Trophoblast cell (in vitro differentiated cells and primary cell): ENCODE results near the gene RNF145.

Experiments
- DNase-seq, 2 donors: peaks; one replicate each; pipeline ENCODE4 v3.0.0-alpha.2; 2016
- H2AFZ ChIP-seq: 2 replicates; pipeline ENCODE4 v1.6.1; 2013; ENCODE audit warnings: low read length, moderate library complexity, mild to moderate bottlenecking; ENCODE audit not compliant: insufficient read depth, poor library complexity
- H2AK5ac ChIP-seq: 2 replicates; pipeline ENCODE4 v1.6.1; 2013; ENCODE audit warnings: mild to moderate bottlenecking, low read length
- H2BK120ac ChIP-seq: 2 replicates; pipeline ENCODE4 v1.6.1; 2013; ENCODE audit warnings: low read length, mild to moderate bottlenecking, moderate library complexity; ENCODE audit not compliant: insufficient read depth, poor library complexity
- H2BK12ac ChIP-seq: 2 replicates; pipeline ENCODE4 v1.6.1; 2013; ENCODE audit warnings: mild to moderate bottlenecking, low read length, moderate library complexity
- H2BK5ac ChIP-seq: 2 replicates; pipeline ENCODE4 v1.6.1; 2013; ENCODE audit warnings: low read length, low read depth, moderate library complexity, mild to moderate bottlenecking; ENCODE audit not compliant: poor library complexity
- H3K14ac ChIP-seq: 2 replicates; pipeline ENCODE4 v1.6.1; 2013; ENCODE audit warnings: mild to moderate bottlenecking, low read length
- H3K18ac ChIP-seq: 2 replicates; pipeline ENCODE4 v1.6.1; 2013; ENCODE audit warnings: mild to moderate bottlenecking, low read length
- H3K23ac ChIP-seq: 2 replicates; pipeline ENCODE4 v1.6.1; 2013; ENCODE audit warnings: low read length
- H3K27ac ChIP-seq: 2 replicates; pipeline ENCODE4 v1.5.1; 2013; ENCODE audit warnings: low read depth, mild to moderate bottlenecking, inconsistent platforms, low read length, moderate library complexity
- H3K27me3 ChIP-seq: 2 replicates; pipeline ENCODE4 v1.6.1; 2013; ENCODE audit warnings: inconsistent platforms, mild to moderate bottlenecking, low read length, moderate library complexity; ENCODE audit not compliant: insufficient read depth
- H3K36me3 ChIP-seq, 2 experiments: 1 replicate in 1 of 2; 2 replicates in 1 of 2; pipeline ENCODE4 v1.6.1; 2013; ENCODE audit warnings: low read length in 2 of 2, mild to moderate bottlenecking in 2 of 2, moderate library complexity in 1 of 2; ENCODE audit not compliant: insufficient read depth in 2 of 2, control insufficient read depth in 1 of 2
- H3K4ac ChIP-seq: 2 replicates; pipeline ENCODE4 v1.6.1; 2013; ENCODE audit warnings: low read depth, mild to moderate bottlenecking, low read length, moderate library complexity
- H3K4me1 ChIP-seq, 2 experiments: 1 replicate in 1 of 2; 2 replicates in 1 of 2; pipeline ENCODE4 v1.6.1; 2013; ENCODE audit warnings: low read length in 2 of 2, mild to moderate bottlenecking in 2 of 2, moderate library complexity in 1 of 2; ENCODE audit not compliant: insufficient read depth in 2 of 2, control insufficient read depth in 1 of 2
- H3K4me2 ChIP-seq: 2 replicates; pipeline ENCODE4 v1.6.1; 2013; ENCODE audit warnings: inconsistent platforms, mild to moderate bottlenecking, low read length, moderate library complexity
- H3K4me3 ChIP-seq: 2 replicates; pipeline ENCODE4 v1.5.1; 2013; ENCODE audit warnings: mild to moderate bottlenecking, low read depth, low read length, inconsistent platforms
- H3K79me1 ChIP-seq: one replicate; pipeline ENCODE4 v1.6.1; 2013; ENCODE audit warnings: low read length
- H3K79me2 ChIP-seq: 2 replicates; pipeline ENCODE4 v1.6.1; 2013; ENCODE audit warnings: low read length, mild to moderate bottlenecking; ENCODE audit not compliant: control insufficient read depth, insufficient read depth, poor library complexity
- H3K9ac ChIP-seq: 2 replicates; pipeline ENCODE4 v1.6.1; 2013; ENCODE audit warnings: mild to moderate bottlenecking, low read length
- H3K9me3 ChIP-seq: 2 replicates; pipeline ENCODE4 v1.6.1; 2013; ENCODE audit warnings: low read depth, mild to moderate bottlenecking, control low read depth, inconsistent platforms, low read length; ENCODE audit not compliant: insufficient read depth
- H4K12ac ChIP-seq: 2 replicates; pipeline ENCODE4 v1.6.1; 2013; ENCODE audit warnings: low read depth, mild to moderate bottlenecking, low read length, moderate library complexity
- H4K8ac ChIP-seq: 2 replicates; pipeline ENCODE4 v1.6.1; 2013; ENCODE audit warnings: low read depth, mild to moderate bottlenecking, low read length, moderate library complexity
- H4K91ac ChIP-seq: one replicate; pipeline ENCODE4 v1.6.1; 2013; ENCODE audit warnings: low read depth, mild to moderate bottlenecking, low read length, moderate library complexity
- WGBS: extraction: QIAGEN DNeasy Blood & Tissue Kit; methylation state at CpG from one replicate; pipeline ENCODE4 v1.1.7; 2013; ENCODE audit warnings: missing lambda C conversion rate; ENCODE audit not compliant: insufficient read length, insufficient coverage; ENCODE audit errors: extremely low coverage; 5-methylcytosine and 5-hydroxymethylcytosine counted together

RNF145 gene

GRCh38 chr5:159224471-159224870, 15.1 kb upstream of the RNF145 start:
- Histone ChIP-seq H4K8ac (no peak overlapping the region), H3K36me3 (no peaks in the 10 kb centered on the region), H3K79me1 (no peaks in the 10 kb centered on the region), H3K79me2 (no peaks in the 10 kb centered on the region), H3K4me1 (no peaks in the 10 kb centered on the region), H3K4ac (no peak overlapping the region), H4K91ac (no peak overlapping the region), H4K12ac (no peak overlapping the region), H2BK5ac (no peak overlapping the region), H3K18ac (no peak overlapping the region), H3K4me2 (no peak overlapping the region), H2AK5ac (no peak overlapping the region), H3K23ac (no peak overlapping the region), H3K27me3 (no peaks in the 10 kb centered on the region), H3K27ac (no peak overlapping the region), H3K9ac (no peak overlapping the region), H3K4me3 (no peak overlapping the region), H2BK12ac (no peak overlapping the region), H2BK120ac (no peak overlapping the region), H3K9me3 (no peaks in the 10 kb centered on the region), H3K14ac (no peak overlapping the region), H2AFZ (no peak overlapping the region)
- no CpG with 5 or more reads among the region's 2 CpGs for WGBS
- no peak for DNase-seq

- Histone ChIP-seq H3K4me2 (no peak overlapping the region), H2AFZ (no peak overlapping the region), H2BK12ac (no peak overlapping the region), H3K27me3 (no peaks in the 10 kb centered on the region), H3K18ac (no peak overlapping the region), H3K79me2 (no peaks in the 10 kb centered on the region), H3K4me3 (no peak overlapping the region), H3K4ac (no peak overlapping the region), H3K14ac (no peak overlapping the region), H2AK5ac (no peak overlapping the region), H4K91ac (no peak overlapping the region), H3K9ac (no peak overlapping the region), H3K27ac (no peak overlapping the region), H2BK120ac (no peak overlapping the region), H3K9me3 (no peaks in the 10 kb centered on the region), H2BK5ac (no peak overlapping the region), H3K4me1 (no peaks in the 10 kb centered on the region), H3K23ac (no peak overlapping the region), H4K8ac (no peak overlapping the region), H3K79me1 (no peaks in the 10 kb centered on the region), H3K36me3 (no peaks in the 10 kb centered on the region), H4K12ac (no peak overlapping the region)
- no peak for DNase-seq
- WGBS: no CpG with 5 or more reads among the region's 3 CpGs
Observed at GRCh38 chr5:159223469-159223868, 14.1 kb upstream of the RNF145 start.

GRCh38 chr5:159220206-159220605, 10.9 kb upstream of the RNF145 start:
- Histone ChIP-seq H3K18ac (no peak overlapping the region), H3K79me1 (no peaks in the 10 kb centered on the region)
- WGBS: no CpG with 5 or more reads among the region's 5 CpGs

GRCh38 chr5:159218595-159219023, 9.3 kb upstream of the RNF145 start:
- no peak overlapping the region for H2AK5ac ChIP-seq
- H4K12ac ChIP-seq: no peak overlapping the region
- H3K4ac ChIP-seq: no peak overlapping the region
- H3K4me2 ChIP-seq: no peak overlapping the region
- no peak overlapping the region for H4K8ac ChIP-seq
- no peak overlapping the region for H3K14ac ChIP-seq
- no peaks in the 10 kb centered on the region for H3K9me3 ChIP-seq
- no peak for DNase-seq
- H3K23ac ChIP-seq: no peak overlapping the region
- H2BK5ac ChIP-seq: no peak overlapping the region
- no peaks in the 10 kb centered on the region for H3K79me2 ChIP-seq
- H2BK12ac ChIP-seq: no peak overlapping the region
- no peak overlapping the region for H4K91ac ChIP-seq
- no CpG with 5 or more reads among the region's 2 CpGs for WGBS
- no peaks in the 10 kb centered on the region for H3K79me1 ChIP-seq
- no peak overlapping the region for H3K18ac ChIP-seq
- no peak overlapping the region for H3K9ac ChIP-seq
- no peaks in the 10 kb centered on the region for H3K36me3 ChIP-seq
- H3K27me3 ChIP-seq: no peaks in the 10 kb centered on the region
- H3K27ac ChIP-seq: no peak overlapping the region
- H2BK120ac ChIP-seq: no peak overlapping the region
- H2AFZ ChIP-seq: no peak overlapping the region
- H3K4me1 ChIP-seq: no peaks in the 10 kb centered on the region
- H3K4me3 ChIP-seq: no peak overlapping the region

More at GRCh38 chr5:159220206-159220605, 10.9 kb upstream of the RNF145 start:
- no peak overlapping the region for H2BK120ac ChIP-seq
- no peak overlapping the region for H2BK12ac ChIP-seq
- no peak overlapping the region for H4K8ac ChIP-seq
- no peaks in the 10 kb centered on the region for H3K79me2 ChIP-seq
- H3K27ac ChIP-seq: no peak overlapping the region
- no peak overlapping the region for H3K4ac ChIP-seq
- H3K36me3 ChIP-seq: no peaks in the 10 kb centered on the region
- no peak overlapping the region for H3K14ac ChIP-seq
- no peak overlapping the region for H4K12ac ChIP-seq
- no peak overlapping the region for H3K9ac ChIP-seq
- H3K4me2 ChIP-seq: no peak overlapping the region
- no peak overlapping the region for H3K4me3 ChIP-seq
- no peak overlapping the region for H2BK5ac ChIP-seq
- no peak overlapping the region for H4K91ac ChIP-seq
- no peak for DNase-seq
- no peaks in the 10 kb centered on the region for H3K4me1 ChIP-seq
- H2AK5ac ChIP-seq: no peak overlapping the region
- no peaks in the 10 kb centered on the region for H3K9me3 ChIP-seq
- no peak overlapping the region for H2AFZ ChIP-seq
- no peaks in the 10 kb centered on the region for H3K27me3 ChIP-seq
- no peak overlapping the region for H3K23ac ChIP-seq
